WTC11 (cell line): ENCODE results near the gene CHST15.

ENCODE experiments used
- IRF2 ChIP-seq: sonication (generic); formaldehyde crosslinking; IDR thresholded peaks from 2 replicates; pipeline ENCODE4 v1.8.0; 2022; ENCODE audit warnings: low read depth, missing genetic modification reagents, borderline replicate concordance
- NR1H2 ChIP-seq: sonication (generic); formaldehyde crosslinking; IDR thresholded peaks from 2 replicates; pipeline ENCODE4 v1.9.0; 2021; ENCODE audit warnings: mild to moderate bottlenecking, moderate library complexity, missing genetic modification reagents
- RELA ChIP-seq: sonication (generic); formaldehyde crosslinking; IDR thresholded peaks from 2 replicates; pipeline ENCODE4 v1.8.1; 2022; ENCODE audit warnings: missing genetic modification reagents, mild to moderate bottlenecking, borderline replicate concordance
- SMAD3 ChIP-seq: sonication (generic); formaldehyde crosslinking; IDR thresholded peaks from 2 replicates; pipeline ENCODE4 v1.8.0; 2022; ENCODE audit warnings: missing genetic modification reagents, mild to moderate bottlenecking, borderline replicate concordance
- SMAD4 ChIP-seq: sonication (generic); formaldehyde crosslinking; IDR thresholded peaks from 2 replicates; pipeline ENCODE4 v1.8.0; 2022; ENCODE audit warnings: mild to moderate bottlenecking, missing genetic modification reagents
- ZNF423 ChIP-seq: fragments of 250-450 bp; sonication (Bioruptor Pico); IDR thresholded peaks from 2 replicates; pipeline ENCODE4 v2.1.2; 2022; ENCODE audit warnings: mild to moderate bottlenecking, moderate library complexity
- TF ChIP-seq, protein P1 (sequence below): fragments of 200-600 bp; IDR thresholded peaks from 2 replicates; pipeline ENCODE4 v1.8.0; 2022; ENCODE audit warnings: antibody characterized with exemption
- TF ChIP-seq, protein P2 (sequence below): sonication (generic); formaldehyde crosslinking; IDR thresholded peaks from 2 replicates; pipeline ENCODE4 v1.8.0; 2022; ENCODE audit warnings: mild to moderate bottlenecking, missing genetic modification reagents
- TF ChIP-seq, protein P3 (sequence below): sonication (generic); formaldehyde crosslinking; IDR thresholded peaks from 2 replicates; pipeline ENCODE4 v1.8.1; 2022; ENCODE audit warnings: low read depth, mild to moderate bottlenecking, moderate library complexity, missing genetic modification reagents, borderline replicate concordance
- TF ChIP-seq, protein P4 (sequence below): sonication (generic); formaldehyde crosslinking; IDR thresholded peaks from 2 replicates; pipeline ENCODE4 v1.8.1; 2022; ENCODE audit warnings: low read depth, missing genetic modification reagents, borderline replicate concordance

DNA sequence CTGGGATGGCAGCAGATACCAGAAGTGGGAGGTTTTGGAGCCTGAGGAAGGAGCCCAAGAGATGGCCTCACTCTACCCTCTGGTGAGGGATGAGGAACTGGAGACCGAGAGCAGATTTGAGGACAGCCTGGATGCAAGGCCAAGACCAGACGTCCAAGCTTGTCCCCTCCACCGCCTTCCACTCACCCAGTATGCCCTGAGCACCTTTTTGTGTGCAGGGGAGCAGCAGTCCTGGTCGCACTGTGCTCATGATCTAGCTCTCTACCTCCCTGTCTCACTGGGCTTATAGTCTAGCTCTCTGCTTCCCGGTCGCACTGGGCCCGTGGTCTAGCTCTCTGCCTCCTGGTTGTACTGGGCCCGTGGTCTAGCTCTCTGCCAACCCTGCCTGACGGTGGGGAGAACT lies 33.6 kb upstream of the CHST15 start:
- no peak for TF ChIP-seq SMAD3 (CRISPR knock-in tag)
- TF ChIP-seq, protein P1, sequence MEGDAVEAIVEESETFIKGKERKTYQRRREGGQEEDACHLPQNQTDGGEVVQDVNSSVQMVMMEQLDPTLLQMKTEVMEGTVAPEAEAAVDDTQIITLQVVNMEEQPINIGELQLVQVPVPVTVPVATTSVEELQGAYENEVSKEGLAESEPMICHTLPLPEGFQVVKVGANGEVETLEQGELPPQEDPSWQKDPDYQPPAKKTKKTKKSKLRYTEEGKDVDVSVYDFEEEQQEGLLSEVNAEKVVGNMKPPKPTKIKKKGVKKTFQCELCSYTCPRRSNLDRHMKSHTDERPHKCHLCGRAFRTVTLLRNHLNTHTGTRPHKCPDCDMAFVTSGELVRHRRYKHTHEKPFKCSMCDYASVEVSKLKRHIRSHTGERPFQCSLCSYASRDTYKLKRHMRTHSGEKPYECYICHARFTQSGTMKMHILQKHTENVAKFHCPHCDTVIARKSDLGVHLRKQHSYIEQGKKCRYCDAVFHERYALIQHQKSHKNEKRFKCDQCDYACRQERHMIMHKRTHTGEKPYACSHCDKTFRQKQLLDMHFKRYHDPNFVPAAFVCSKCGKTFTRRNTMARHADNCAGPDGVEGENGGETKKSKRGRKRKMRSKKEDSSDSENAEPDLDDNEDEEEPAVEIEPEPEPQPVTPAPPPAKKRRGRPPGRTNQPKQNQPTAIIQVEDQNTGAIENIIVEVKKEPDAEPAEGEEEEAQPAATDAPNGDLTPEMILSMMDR, result no peak
- no peak for TF ChIP-seq IRF2
- TF ChIP-seq RELA (CRISPR knock-in tag), result no peak
- TF ChIP-seq, protein P2, sequence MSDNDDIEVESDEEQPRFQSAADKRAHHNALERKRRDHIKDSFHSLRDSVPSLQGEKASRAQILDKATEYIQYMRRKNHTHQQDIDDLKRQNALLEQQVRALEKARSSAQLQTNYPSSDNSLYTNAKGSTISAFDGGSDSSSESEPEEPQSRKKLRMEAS (CRISPR knock-in tag), result no peak
- TF ChIP-seq NR1H2 (CRISPR knock-in tag), result no peak
- TF ChIP-seq ZNF423 (CRISPR knock-in tag), result no peak
- TF ChIP-seq SMAD4 (CRISPR knock-in tag), result no peak
- TF ChIP-seq, protein P3, sequence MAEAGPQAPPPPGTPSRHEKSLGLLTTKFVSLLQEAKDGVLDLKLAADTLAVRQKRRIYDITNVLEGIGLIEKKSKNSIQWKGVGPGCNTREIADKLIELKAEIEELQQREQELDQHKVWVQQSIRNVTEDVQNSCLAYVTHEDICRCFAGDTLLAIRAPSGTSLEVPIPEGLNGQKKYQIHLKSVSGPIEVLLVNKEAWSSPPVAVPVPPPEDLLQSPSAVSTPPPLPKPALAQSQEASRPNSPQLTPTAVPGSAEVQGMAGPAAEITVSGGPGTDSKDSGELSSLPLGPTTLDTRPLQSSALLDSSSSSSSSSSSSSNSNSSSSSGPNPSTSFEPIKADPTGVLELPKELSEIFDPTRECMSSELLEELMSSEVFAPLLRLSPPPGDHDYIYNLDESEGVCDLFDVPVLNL (CRISPR knock-in tag), result no peak
- TF ChIP-seq, protein P4, sequence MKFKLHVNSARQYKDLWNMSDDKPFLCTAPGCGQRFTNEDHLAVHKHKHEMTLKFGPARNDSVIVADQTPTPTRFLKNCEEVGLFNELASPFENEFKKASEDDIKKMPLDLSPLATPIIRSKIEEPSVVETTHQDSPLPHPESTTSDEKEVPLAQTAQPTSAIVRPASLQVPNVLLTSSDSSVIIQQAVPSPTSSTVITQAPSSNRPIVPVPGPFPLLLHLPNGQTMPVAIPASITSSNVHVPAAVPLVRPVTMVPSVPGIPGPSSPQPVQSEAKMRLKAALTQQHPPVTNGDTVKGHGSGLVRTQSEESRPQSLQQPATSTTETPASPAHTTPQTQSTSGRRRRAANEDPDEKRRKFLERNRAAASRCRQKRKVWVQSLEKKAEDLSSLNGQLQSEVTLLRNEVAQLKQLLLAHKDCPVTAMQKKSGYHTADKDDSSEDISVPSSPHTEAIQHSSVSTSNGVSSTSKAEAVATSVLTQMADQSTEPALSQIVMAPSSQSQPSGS, result no peak
